ENCODE data around the gene SLC45A3.

DNA sequence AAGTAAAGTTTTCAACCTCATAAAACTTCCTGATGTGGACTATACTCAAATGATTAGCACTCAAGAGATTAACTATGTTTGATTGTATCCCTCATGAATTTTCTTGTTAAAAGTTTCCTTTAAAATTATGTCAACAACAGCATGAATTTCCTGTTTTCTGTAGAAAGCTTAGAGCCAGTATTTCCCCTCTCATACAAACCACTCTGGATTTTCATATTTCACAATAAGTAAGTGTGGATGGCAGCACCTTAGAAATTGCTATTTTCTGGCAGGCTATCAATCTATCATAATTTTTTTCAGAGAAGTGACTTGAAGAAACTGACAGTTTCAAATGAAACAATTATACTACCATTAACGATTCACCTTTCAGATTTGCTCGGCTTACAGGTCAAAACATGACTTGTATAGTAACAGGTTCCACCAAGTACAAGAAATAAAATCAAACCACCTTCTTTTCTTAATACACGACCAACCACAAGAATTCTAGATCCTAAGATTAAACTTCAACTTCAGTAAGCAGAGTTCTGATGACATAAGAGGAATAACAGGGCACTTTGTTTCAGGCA lies 69.3 kb downstream of the SLC45A3 start:
- TF ChIP-seq MYC (IDR thresholded peaks at IDR 0.05; ENCODE audit: low read depth, low read length) (no peak), EZH2 (IDR thresholded peaks at IDR 0.05; ENCODE audit: borderline replicate concordance, low read depth, low read length, severe bottlenecking) (no peak)
- TF ChIP-seq, protein P1, sequence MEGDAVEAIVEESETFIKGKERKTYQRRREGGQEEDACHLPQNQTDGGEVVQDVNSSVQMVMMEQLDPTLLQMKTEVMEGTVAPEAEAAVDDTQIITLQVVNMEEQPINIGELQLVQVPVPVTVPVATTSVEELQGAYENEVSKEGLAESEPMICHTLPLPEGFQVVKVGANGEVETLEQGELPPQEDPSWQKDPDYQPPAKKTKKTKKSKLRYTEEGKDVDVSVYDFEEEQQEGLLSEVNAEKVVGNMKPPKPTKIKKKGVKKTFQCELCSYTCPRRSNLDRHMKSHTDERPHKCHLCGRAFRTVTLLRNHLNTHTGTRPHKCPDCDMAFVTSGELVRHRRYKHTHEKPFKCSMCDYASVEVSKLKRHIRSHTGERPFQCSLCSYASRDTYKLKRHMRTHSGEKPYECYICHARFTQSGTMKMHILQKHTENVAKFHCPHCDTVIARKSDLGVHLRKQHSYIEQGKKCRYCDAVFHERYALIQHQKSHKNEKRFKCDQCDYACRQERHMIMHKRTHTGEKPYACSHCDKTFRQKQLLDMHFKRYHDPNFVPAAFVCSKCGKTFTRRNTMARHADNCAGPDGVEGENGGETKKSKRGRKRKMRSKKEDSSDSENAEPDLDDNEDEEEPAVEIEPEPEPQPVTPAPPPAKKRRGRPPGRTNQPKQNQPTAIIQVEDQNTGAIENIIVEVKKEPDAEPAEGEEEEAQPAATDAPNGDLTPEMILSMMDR (IDR thresholded peaks at IDR 0.05; ENCODE audit: extremely low read depth in 1 of 2, insufficient read depth in 1 of 2, low read depth in 1 of 2, low read length in 2 of 2), result no peak

Data from endothelial cell of umbilical vein (primary cell).